Measurements from ENCODE around the gene HAP1.

- TF ChIP-seq POLR2A (IDR thresholded peaks at IDR 0.05; ENCODE audit: low read depth) (no peak), CTCF (IDR thresholded peaks at IDR 0.05) (no peak), EP300 (IDR thresholded peaks at IDR 0.05) (no peak)
These were observed 900 bp downstream of the HAP1 start for GRCh38 chr17:41733348-41734138.
